Heart left ventricle (tissue), 16 donors: Measurements from ENCODE around the gene IFT80. TPM values are rescaled to one million over a fixed set of nuclear protein-coding genes. Genes with fewer than 3 reads are reported as not detected.
A peak's percentile ranks its signal among the peaks of the same experiment; 100 is the strongest.

ENCODE experiments used
- ATAC-seq, 4 donors: fragments of 200-7000 bp; cut with Tn5 transposase; one replicate each; pipeline ENCODE4 v1.9.1; 2020 to 2022; ENCODE audit warnings: moderate library complexity in 4 of 4, mild to moderate bottlenecking in 3 of 4, moderate number of reproducible peaks in 1 of 4
- DNase-seq, 5 donors: peaks; one replicate each; pipeline ENCODE4 v3.0.0-alpha.2; 2020
- H3K27ac ChIP-seq, 12 donors: fragments of 200-600 bp; sonication (generic) in 4 of 12; one replicate each; pipeline versions ENCODE4 v1.5.0 to v1.8.0; 2016 to 2022; ENCODE audit warnings: mild to moderate bottlenecking in 2 of 12
- H3K27me3 ChIP-seq, 9 donors: fragments of 200-600 bp; sonication (generic) in 2 of 9; one replicate each; pipeline versions ENCODE4 v1.5.1 to v1.8.0; 2016 to 2022; ENCODE audit warnings: mild to moderate bottlenecking in 3 of 9
- H3K36me3 ChIP-seq, 9 donors: fragments of 200-600 bp; sonication (generic) in 2 of 9; one replicate each; pipeline versions ENCODE4 v1.5.0 to v1.8.0; 2018 to 2022; ENCODE audit warnings: mild to moderate bottlenecking in 2 of 9
- H3K4me1 ChIP-seq, 12 donors: fragments of 200-600 bp; sonication (generic) in 4 of 12; one replicate each; pipeline versions ENCODE4 v1.5.0 to v1.8.0; 2016 to 2022; ENCODE audit warnings: mild to moderate bottlenecking in 3 of 12
- H3K4me3 ChIP-seq, 12 donors: fragments of 200-600 bp; sonication (generic) in 4 of 12; one replicate each; pipeline versions ENCODE4 v1.5.0 to v1.8.0; 2017 to 2022; ENCODE audit warnings: mild to moderate bottlenecking in 9 of 12, moderate library complexity in 4 of 12
- H3K9me3 ChIP-seq, 12 donors: fragments of 200-600 bp; sonication (generic) in 4 of 12; one replicate each; pipeline versions ENCODE4 v1.5.0 to v1.8.0; 2016 to 2022; ENCODE audit warnings: mild to moderate bottlenecking in 1 of 12
- POLR2A ChIP-seq, 2 donors: fragments of 450-650 bp; IDR thresholded peaks; one replicate each; pipeline ENCODE4 v1.6.1; 2017; ENCODE audit warnings: antibody characterized with exemption in 2 of 2, mild to moderate bottlenecking in 2 of 2, moderate library complexity in 2 of 2
- WGBS, 4 donors: extraction: QIAGEN DNeasy Blood & Tissue Kit in 2 of 4; methylation state at CpG; one replicate each; pipeline versions ENCODE4 v1.1.5 to v1.1.7; 2013 to 2018; 5-methylcytosine and 5-hydroxymethylcytosine counted together
- intact Hi-C, 10 donors: fragments of 100-400 bp; cut with DNase I; formaldehyde crosslinking; loops; one replicate each; pipeline versions ENCODE4 v1.11.1 to v1.14.2; 2022
- polyA plus RNA-seq, 2 donors: library from polyadenylated mRNA; stranded (reverse); fragments of 200-250 nt; gene quantifications; one replicate each; pipeline ENCODE4 v1.2.3, GENCODE V29; 2013
- total RNA-seq, 9 donors: library from RNA; depleted of rRNA in 2 of 9; stranded (reverse); fragments of >200 nt in 2 of 9; fragmentation: NEBNext Ultra II Directional in 3 of 9; extraction: Animal tissue kit (Norgen Biotek cat#: 25700) in 3 of 9; gene quantifications; one replicate each; pipeline versions ENCODE4 v1.1.0 to v1.2.4, GENCODE V29; 2016 to 2023
- TF ChIP-seq, protein P1 (sequence below), 12 donors: fragments of 200-600 bp; sonication (generic) in 4 of 12; IDR thresholded peaks; one replicate each; pipeline versions ENCODE4 v1.5.0 to v1.8.0; 2018 to 2022; ENCODE audit warnings: antibody characterized with exemption in 12 of 12, mild to moderate bottlenecking in 5 of 12
- donor health status: ischemic (EF 13 %, LVEDD 7.1; RV severe dilation, severe dysfunction).
- donor health status: healthy with polysubstance abuse.
- donor health status: DM: no; HTN: yes; CAD: no.
- donor health status: DM: no; HTN: no; CAD: no.
- donor health status: ischemic (EF 25% LVEDD 6.9; RV normal size, moderate dysfunction).
- donor health status: ischemic (EF 25% LVEDD 5.7; RV mildly dilated, moderate dysfunction).
- donor health status: healthy.
- donor health status: DM: yes; HTN: yes; CAD: no.
- donor health status: ischemic (EF 35%, LVEDD 5.7; RV mildly dilated, moderate dysfunction).
- donor health status: nonischemic (EF 11% LVEDD 7.7; RV severe dilation, severe dysfunction).
- donor health status: DM: yes; HTN: yes; CAD: no.
- donor health status: PGD.
- donor health status: ischemic (EF 29% LVEDD 5.4; RV normal size, mild dysfunction).
- donor health status: nonischemic (EF 23%, LVEDD 6.1; RV moderate dilation, normal function).

IFT80 gene
- total and polyA plus RNA-seq, 11 donors: 6.2 to 18.6 (median 10.5) TPM

DNA sequence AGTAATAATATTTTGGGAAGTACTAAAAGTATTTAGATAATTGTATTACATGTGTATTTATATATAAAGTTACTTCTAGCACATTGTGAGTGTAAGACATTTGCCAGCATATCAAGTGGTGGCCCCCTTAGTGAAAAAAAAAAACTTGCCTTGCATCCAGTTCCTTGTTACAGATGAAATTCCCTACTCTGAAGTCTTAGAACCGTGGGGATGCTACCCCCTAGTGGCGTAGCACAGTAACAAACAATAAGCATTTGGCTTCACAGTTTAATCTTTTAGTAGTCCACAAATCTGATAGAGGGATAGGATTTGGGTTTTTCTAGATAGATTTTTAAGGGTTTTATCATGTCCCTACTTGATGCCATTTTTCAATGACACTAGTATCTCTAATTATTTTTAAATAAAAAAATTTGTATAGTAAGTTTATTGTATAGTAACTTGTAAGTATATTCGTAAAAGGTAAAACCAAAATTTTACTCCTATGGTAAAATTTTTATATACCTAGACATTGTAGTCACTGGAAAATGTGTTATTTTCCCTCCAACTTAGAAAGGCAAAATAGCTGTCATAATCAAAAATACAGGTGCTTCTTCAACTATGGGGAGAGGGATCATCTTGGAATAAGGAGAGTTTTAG is 14.7 kb upstream of the IFT80 start:
- Histone ChIP-seq H3K36me3 (peaks cover 0 to 73% (median 62%) of the 10 kb centered on the region in 9 donors), H3K9me3 (no peaks in the 10 kb centered on the region), H3K4me3 (no peak overlapping the region), H3K27me3 (no peaks in the 10 kb centered on the region), H3K4me1 (peaks cover 0 to 12% (median 0%) of the 10 kb centered on the region in 12 donors), H3K27ac (no peak overlapping the region)
- DNase-seq (peak in 4 of 5 donors; percentile 41 to 61 (median 47)), ATAC-seq (peak in 3 of 4 donors; percentile 62 to 65 (median 62))
- intact Hi-C loops: loop anchor here (1.0 to 10.0 kb wide), 5 partner anchors 249 to 381 kb away; no protein-coding TSS in a partner anchor
- WGBS, 4 donors: 36 to 46% (median 42%) methylated on average over 3 of the region's 3 CpGs
- no peak for TF ChIP-seq POLR2A (IDR thresholded peaks at IDR 0.05)
- TF ChIP-seq, protein P1, sequence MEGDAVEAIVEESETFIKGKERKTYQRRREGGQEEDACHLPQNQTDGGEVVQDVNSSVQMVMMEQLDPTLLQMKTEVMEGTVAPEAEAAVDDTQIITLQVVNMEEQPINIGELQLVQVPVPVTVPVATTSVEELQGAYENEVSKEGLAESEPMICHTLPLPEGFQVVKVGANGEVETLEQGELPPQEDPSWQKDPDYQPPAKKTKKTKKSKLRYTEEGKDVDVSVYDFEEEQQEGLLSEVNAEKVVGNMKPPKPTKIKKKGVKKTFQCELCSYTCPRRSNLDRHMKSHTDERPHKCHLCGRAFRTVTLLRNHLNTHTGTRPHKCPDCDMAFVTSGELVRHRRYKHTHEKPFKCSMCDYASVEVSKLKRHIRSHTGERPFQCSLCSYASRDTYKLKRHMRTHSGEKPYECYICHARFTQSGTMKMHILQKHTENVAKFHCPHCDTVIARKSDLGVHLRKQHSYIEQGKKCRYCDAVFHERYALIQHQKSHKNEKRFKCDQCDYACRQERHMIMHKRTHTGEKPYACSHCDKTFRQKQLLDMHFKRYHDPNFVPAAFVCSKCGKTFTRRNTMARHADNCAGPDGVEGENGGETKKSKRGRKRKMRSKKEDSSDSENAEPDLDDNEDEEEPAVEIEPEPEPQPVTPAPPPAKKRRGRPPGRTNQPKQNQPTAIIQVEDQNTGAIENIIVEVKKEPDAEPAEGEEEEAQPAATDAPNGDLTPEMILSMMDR (IDR thresholded peaks at IDR 0.05): peak; percentile 79 to 95 (median 90)

DNA sequence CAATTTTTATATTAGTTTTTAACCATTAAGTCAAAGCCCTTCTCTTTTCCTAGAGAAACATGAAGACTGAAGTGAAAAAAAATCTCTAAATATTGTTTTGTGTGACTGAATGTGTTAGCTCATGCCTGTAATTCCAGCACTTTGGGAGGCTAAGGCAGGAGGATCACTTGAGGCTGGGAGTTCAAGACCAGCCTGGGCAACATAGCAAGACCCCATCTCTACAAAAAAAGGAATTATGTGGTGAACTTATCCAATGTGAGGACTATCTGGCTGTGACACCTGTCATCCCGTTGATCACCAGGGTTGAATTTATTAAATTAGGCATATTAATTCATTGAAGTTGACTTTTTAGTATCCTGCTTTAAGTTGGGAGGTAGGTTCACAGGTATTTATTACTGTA is 13.5 kb upstream of the IFT80 start:
- TF ChIP-seq POLR2A (IDR thresholded peaks at IDR 0.05): no peak
- TF ChIP-seq, protein P1 (IDR thresholded peaks at IDR 0.05): no peak
- H3K36me3 ChIP-seq: peaks cover 0 to 68% (median 50%) of the 10 kb centered on the region in 9 donors
- H3K9me3 ChIP-seq: no peaks in the 10 kb centered on the region
- ATAC-seq: no peak
- no peak overlapping the region for H3K4me3 ChIP-seq
- no peak for DNase-seq
- H3K4me1 ChIP-seq: peaks cover 0 to 12% (median 0%) of the 10 kb centered on the region in 12 donors
- intact Hi-C loops: loop anchor here in 9 of 10 donors (5.0 to 10.0 kb wide), 3 partner anchors 248 to 380 kb away; no protein-coding TSS in a partner anchor
- 49 to 88% (median 82%) methylated on average over 1 of the region's 1 CpG for WGBS, 4 donors
- H3K27ac ChIP-seq: no peak overlapping the region
- no peaks in the 10 kb centered on the region for H3K27me3 ChIP-seq

DNA sequence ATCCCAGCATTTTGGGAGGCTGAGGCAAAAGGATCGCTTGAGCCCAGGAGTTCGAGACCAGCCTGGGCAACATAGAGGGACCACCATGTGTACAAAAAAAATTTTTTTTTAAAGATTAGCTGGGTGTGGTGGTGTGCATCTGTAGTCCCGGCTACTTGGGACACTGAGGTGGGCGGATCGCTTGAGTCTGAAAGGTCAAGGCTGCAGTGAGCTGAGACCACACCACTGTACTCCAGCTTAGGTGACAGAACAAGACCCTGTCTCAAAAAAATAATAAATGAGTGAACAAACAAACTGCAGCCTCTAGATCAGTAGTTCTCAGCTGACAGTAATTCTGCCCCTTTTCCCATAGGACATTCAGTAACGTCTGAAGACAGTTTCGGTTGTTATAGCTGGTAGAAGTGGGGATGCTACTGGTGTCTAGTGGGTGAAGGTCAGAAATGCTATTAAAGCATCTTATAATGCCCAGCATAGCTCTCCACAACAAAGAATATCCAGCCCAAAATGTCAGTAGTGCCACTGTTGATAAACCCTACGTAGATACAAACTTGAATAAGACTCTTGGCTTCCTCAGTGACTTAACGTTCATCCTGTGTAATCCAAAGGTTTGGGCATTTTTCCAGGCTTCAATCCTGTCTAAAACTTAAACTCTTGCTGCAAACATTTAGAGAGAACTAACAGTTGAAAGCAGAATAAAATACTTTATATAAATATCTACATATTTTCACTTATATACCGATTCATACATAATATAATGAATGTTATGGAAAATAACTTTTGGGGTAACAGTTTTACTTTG is 11.0 kb upstream of the IFT80 start:
- Histone ChIP-seq H3K4me3 (no peak overlapping the region), H3K36me3 (peaks cover 0 to 56% (median 25%) of the 10 kb centered on the region in 9 donors), H3K4me1 (no peaks in the 10 kb centered on the region), H3K27ac (no peak overlapping the region), H3K9me3 (no peaks in the 10 kb centered on the region), H3K27me3 (no peaks in the 10 kb centered on the region)
- 71 to 79% (median 74%) methylated on average over 10 of the region's 10 CpGs for WGBS, 4 donors
- ATAC-seq (no peak), DNase-seq (no peak)
- intact Hi-C loops: loop anchor here in 9 of 10 donors (5.0 to 10.0 kb wide), 3 partner anchors 245 to 378 kb away; no protein-coding TSS in a partner anchor
- TF ChIP-seq POLR2A (IDR thresholded peaks at IDR 0.05): no peak
- TF ChIP-seq, protein P1 (IDR thresholded peaks at IDR 0.05): no peak
